Mesodermal cell (in vitro differentiated cells): ENCODE measurements around the gene SPAG6.

ENCODE experiments used
- H3K27ac ChIP-seq: 2 replicates; pipeline ENCODE4 v1.7.0; 2013; ENCODE audit warnings: mild to moderate bottlenecking, low read depth, low read length, moderate library complexity; ENCODE audit not compliant: severe bottlenecking
- H3K36me3 ChIP-seq: 2 replicates; pipeline ENCODE4 v1.7.1; 2013; ENCODE audit warnings: mild to moderate bottlenecking, low read length, moderate library complexity; ENCODE audit not compliant: control insufficient read depth, insufficient read depth
- H3K4me1 ChIP-seq: one replicate; pipeline ENCODE4 v1.7.1; 2013; ENCODE audit warnings: mild to moderate bottlenecking, low read length; ENCODE audit not compliant: insufficient read depth, control insufficient read depth, poor library complexity, severe bottlenecking
- H3K4me3 ChIP-seq: 2 replicates; pipeline ENCODE4 v1.7.0; 2013; ENCODE audit warnings: low read length, control low read depth, mild to moderate bottlenecking; ENCODE audit not compliant: insufficient read depth, poor library complexity, severe bottlenecking; ENCODE audit errors: extremely low read depth
- H3K9me3 ChIP-seq: 2 replicates; pipeline ENCODE4 v1.7.1; 2013; ENCODE audit warnings: mild to moderate bottlenecking, low read length, moderate library complexity; ENCODE audit not compliant: control insufficient read depth
- WGBS, 2 experiments: methylation state at CpG; one replicate each; pipeline ENCODE4 v1.1.5; 2013; ENCODE audit warnings: missing lambda C conversion rate in 2 of 2; ENCODE audit not compliant: insufficient coverage in 2 of 2; 5-methylcytosine and 5-hydroxymethylcytosine counted together

The SPAG6 gene

DNA sequence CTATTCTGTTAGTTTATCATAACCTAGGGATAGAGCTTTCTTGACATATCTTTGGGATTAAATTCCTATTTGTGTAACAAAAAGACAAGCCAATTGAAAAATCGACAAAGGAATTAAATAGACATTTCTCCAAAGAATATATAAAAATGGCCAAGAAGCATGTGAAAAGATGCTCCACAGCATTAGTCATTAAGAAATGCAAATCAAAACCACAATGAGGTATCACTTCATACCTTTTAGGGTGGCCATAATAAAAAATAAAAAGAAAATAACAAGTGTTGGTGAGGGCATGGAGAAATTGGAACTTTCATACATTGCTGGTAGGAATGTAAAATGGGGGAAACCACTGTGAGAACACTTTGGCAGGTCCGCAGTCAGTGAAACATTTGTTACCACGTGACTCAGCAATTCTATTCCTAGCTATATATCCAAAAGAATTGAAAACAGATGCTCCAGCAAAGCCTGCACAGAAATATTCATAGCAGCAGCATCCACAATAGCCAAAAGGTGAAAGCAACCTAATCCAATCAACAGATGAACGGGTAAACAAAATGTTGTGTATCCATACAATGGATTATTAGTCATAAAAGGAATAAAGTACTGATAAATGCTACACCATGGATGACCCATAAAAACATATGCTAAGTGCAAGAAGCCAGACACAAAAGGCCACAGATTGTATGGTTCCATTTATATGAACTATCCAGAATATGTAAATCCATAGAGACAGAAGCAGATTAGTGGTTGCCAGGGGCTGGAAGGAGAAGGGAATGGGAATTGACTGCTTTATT lies 20.5 kb downstream of the SPAG6 start:
- H3K36me3 ChIP-seq = no peaks in the 10 kb centered on the region
- WGBS, 2 experiments = 67 to 73% methylated on average over 1 to 2 of the region's 4 CpGs
- no peak overlapping the region for H3K4me3 ChIP-seq
- no peaks in the 10 kb centered on the region for H3K9me3 ChIP-seq
- H3K4me1 ChIP-seq = no peaks in the 10 kb centered on the region
- no peak overlapping the region for H3K27ac ChIP-seq

DNA sequence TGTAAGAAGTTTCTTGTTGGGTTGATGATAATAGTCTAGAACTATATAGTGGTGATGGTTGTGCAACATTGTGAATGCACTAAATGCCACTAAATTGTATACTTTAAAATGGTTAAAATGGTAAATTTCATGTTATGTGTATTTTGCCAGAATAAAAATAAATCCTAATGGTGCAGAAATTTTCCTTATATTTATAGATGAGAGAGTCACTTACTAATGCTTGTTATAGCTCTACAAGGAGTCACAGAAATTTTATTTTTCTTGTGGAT lies 21.1 kb downstream of the SPAG6 start:
- no peaks in the 10 kb centered on the region for H3K9me3 ChIP-seq
- H3K36me3 ChIP-seq = no peaks in the 10 kb centered on the region
- no peak overlapping the region for H3K4me3 ChIP-seq
- H3K27ac ChIP-seq = no peak overlapping the region
- no peaks in the 10 kb centered on the region for H3K4me1 ChIP-seq

DNA sequence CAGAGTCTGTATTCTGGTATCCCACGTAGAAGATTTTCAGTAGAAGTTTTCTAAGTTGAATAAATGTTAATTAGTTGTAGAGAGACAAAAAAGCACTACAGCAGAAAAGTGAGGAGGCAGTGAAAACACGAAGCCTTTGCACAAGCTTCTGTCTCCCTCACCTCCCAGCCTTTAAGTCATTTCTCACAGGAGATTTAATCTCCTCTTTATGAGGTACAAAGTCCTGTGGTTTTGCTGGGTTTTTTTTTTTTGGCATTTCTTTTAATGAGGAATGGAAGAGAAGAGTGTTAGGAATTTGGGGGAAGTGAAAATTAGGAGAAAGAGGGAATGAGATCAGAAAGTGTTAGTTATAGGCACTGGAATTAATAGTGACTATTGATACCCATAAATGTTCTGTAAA lies 21.5 kb downstream of the SPAG6 start:
- H3K4me3 ChIP-seq = no peak overlapping the region
- no peaks in the 10 kb centered on the region for H3K4me1 ChIP-seq
- no peaks in the 10 kb centered on the region for H3K9me3 ChIP-seq
- WGBS, 2 experiments = no CpG with 5 or more reads among the region's 2 CpGs
- no peaks in the 10 kb centered on the region for H3K36me3 ChIP-seq
- H3K27ac ChIP-seq = no peak overlapping the region

- H3K4me3 ChIP-seq = no peak overlapping the region
- H3K36me3 ChIP-seq = no peaks in the 10 kb centered on the region
- H3K4me1 ChIP-seq = no peaks in the 10 kb centered on the region
- no CpG with 5 or more reads among the region's 1 CpG for WGBS, 2 experiments
- H3K27ac ChIP-seq = no peak overlapping the region
- no peaks in the 10 kb centered on the region for H3K9me3 ChIP-seq
Measured at GRCh38 chr10:22367471-22367870, 22.2 kb downstream of the SPAG6 start.

GRCh38 chr10:22368402-22368801 lies 23.1 kb downstream of the SPAG6 start:
- Histone ChIP-seq H3K4me1 (no peaks in the 10 kb centered on the region), H3K36me3 (no peaks in the 10 kb centered on the region), H3K27ac (no peak overlapping the region), H3K4me3 (no peak overlapping the region), H3K9me3 (no peaks in the 10 kb centered on the region)
- WGBS, 2 experiments = 91 to 93% methylated on average over 3 to 4 of the region's 4 CpGs

DNA sequence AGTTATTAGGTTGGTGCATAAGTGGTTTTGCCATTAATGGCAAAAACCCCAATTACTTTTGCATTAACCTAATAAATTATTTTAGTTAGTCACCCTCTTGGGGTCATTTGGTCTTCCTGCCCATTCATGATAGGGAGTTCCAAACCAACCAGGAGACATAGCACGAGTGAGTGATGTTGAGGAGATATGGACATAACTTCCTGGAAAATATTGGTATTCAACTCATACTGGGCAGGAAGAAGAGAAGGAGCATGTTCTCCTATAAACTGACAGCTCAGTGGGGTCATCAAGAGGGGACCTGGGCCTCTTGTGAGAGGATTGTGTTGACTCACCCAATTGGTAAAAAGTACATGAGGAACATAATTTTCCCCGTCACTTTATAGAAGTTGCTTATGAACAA lies 23.7 kb downstream of the SPAG6 start:
- Histone ChIP-seq H3K27ac (no peak overlapping the region), H3K36me3 (no peaks in the 10 kb centered on the region), H3K4me3 (no peak overlapping the region), H3K9me3 (no peaks in the 10 kb centered on the region), H3K4me1 (no peaks in the 10 kb centered on the region)
- 100% methylated on average over 1 of the region's 2 CpGs for WGBS, 2 experiments

- Histone ChIP-seq H3K4me1 (no peaks in the 10 kb centered on the region), H3K36me3 (no peaks in the 10 kb centered on the region), H3K27ac (no peak overlapping the region), H3K9me3 (no peaks in the 10 kb centered on the region), H3K4me3 (no peak overlapping the region)
- no CpG with 5 or more reads among the region's 5 CpGs for WGBS, 2 experiments
Measured at GRCh38 chr10:22369434-22370072, 24.3 kb downstream of the SPAG6 start.

- H3K9me3 ChIP-seq = no peaks in the 10 kb centered on the region
- H3K36me3 ChIP-seq = no peaks in the 10 kb centered on the region
- no peak overlapping the region for H3K27ac ChIP-seq
- no peak overlapping the region for H3K4me3 ChIP-seq
- no peaks in the 10 kb centered on the region for H3K4me1 ChIP-seq
Measured at GRCh38 chr10:22370320-22370719, 25.0 kb downstream of the SPAG6 start.

GRCh38 chr10:22372298-22372697 lies 27.0 kb downstream of the SPAG6 start:
- Histone ChIP-seq H3K9me3 (no peaks in the 10 kb centered on the region), H3K27ac (no peak overlapping the region), H3K4me1 (no peaks in the 10 kb centered on the region), H3K4me3 (no peak overlapping the region), H3K36me3 (no peaks in the 10 kb centered on the region)
- 96 to 100% methylated on average over 3 to 5 of the region's 6 CpGs for WGBS, 2 experiments

GRCh38 chr10:22372917-22373316 lies 27.6 kb downstream of the SPAG6 start:
- H3K4me1 ChIP-seq = no peaks in the 10 kb centered on the region
- no peaks in the 10 kb centered on the region for H3K36me3 ChIP-seq
- H3K27ac ChIP-seq = no peak overlapping the region
- WGBS, 2 experiments = 91 to 93% methylated on average over 4 to 7 of the region's 9 CpGs
- H3K4me3 ChIP-seq = no peak overlapping the region
- no peaks in the 10 kb centered on the region for H3K9me3 ChIP-seq

- H3K4me1 ChIP-seq = no peaks in the 10 kb centered on the region
- H3K36me3 ChIP-seq = no peaks in the 10 kb centered on the region
- no peak overlapping the region for H3K4me3 ChIP-seq
- 100% methylated on average over 1 to 2 of the region's 3 CpGs for WGBS, 2 experiments
- H3K27ac ChIP-seq = no peak overlapping the region
- no peaks in the 10 kb centered on the region for H3K9me3 ChIP-seq
Measured at GRCh38 chr10:22374489-22375126, 29.3 kb downstream of the SPAG6 start.
